ENCODE results near the gene LHX4. TPM values are rescaled to one million over a fixed set of nuclear protein-coding genes. Genes with fewer than 3 reads are reported as not detected.

Gene LHX4
- total and polyA plus RNA-seq, 8 donors: 0.03 to 0.19 (median 0.12) TPM; not detected in 3

DNA sequence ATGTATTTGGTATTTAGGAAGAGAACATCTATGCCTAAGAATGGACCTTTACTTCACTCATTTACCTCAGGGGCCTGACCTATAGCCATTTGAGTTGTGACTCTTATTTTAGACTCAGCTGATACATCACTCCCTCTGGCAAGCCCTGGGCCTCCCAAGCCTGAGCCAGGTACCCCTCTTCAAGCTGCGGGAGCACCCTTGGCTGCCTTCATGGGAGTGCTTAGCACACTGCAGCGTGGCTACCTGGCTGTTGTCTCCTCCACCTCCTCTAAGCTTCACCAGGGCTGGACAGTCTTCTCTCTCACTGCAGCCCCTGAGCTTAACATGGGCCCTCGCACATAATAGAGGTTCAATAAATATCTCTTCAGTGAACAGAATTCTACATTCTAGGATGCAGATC is 23.5 kb upstream of the LHX4 start:
- Histone ChIP-seq H3K4me1 (no peaks in the 10 kb centered on the region), H3K27ac (no peak overlapping the region), H3K4me3 (no peak overlapping the region), H3K9me3 (no peaks in the 10 kb centered on the region), H3K36me3 (no peaks in the 10 kb centered on the region), H3K27me3 (no peaks in the 10 kb centered on the region)
- 91 to 94% methylated on average over 3 of the region's 3 CpGs for WGBS, 2 donors
- intact Hi-C loops (cut with DNase I): no loop called here
- TF ChIP-seq, protein P1, sequence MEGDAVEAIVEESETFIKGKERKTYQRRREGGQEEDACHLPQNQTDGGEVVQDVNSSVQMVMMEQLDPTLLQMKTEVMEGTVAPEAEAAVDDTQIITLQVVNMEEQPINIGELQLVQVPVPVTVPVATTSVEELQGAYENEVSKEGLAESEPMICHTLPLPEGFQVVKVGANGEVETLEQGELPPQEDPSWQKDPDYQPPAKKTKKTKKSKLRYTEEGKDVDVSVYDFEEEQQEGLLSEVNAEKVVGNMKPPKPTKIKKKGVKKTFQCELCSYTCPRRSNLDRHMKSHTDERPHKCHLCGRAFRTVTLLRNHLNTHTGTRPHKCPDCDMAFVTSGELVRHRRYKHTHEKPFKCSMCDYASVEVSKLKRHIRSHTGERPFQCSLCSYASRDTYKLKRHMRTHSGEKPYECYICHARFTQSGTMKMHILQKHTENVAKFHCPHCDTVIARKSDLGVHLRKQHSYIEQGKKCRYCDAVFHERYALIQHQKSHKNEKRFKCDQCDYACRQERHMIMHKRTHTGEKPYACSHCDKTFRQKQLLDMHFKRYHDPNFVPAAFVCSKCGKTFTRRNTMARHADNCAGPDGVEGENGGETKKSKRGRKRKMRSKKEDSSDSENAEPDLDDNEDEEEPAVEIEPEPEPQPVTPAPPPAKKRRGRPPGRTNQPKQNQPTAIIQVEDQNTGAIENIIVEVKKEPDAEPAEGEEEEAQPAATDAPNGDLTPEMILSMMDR (IDR thresholded peaks at IDR 0.05): no peak
- no peak for DNase-seq
- no peak for FAIRE-seq
- ATAC-seq: no peak

DNA sequence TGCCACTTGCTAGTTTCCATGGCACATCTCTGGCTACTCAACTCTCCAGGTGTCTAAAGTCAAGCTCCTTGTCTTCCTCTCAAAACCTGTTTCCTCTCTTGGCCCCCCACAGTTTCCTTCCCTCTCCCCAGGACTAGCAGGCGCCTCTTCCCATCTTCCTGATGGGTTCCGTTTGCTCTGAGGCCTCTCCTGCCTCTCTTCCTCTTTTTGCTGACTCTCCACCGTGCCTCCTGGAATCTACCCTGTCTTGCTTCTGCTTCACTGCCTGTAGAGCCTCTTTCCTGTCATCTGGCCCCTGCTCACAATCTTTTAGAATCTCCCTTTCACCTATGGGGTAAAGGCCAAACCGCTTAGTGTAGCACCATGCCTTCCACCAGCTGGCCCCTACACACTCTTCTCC is 21.8 kb upstream of the LHX4 start:
- no peaks in the 10 kb centered on the region for H3K9me3 ChIP-seq
- no peaks in the 10 kb centered on the region for H3K36me3 ChIP-seq
- H3K27ac ChIP-seq: no peak overlapping the region
- ATAC-seq (no peak), DNase-seq (no peak), FAIRE-seq (no peak)
- TF ChIP-seq, protein P1 (IDR thresholded peaks at IDR 0.05): no peak
- H3K4me3 ChIP-seq: no peak overlapping the region
- H3K27me3 ChIP-seq: no peaks in the 10 kb centered on the region
- intact Hi-C loops (cut with DNase I): no loop called here
- 70 to 79% methylated on average over 4 of the region's 4 CpGs for WGBS, 2 donors
- no peaks in the 10 kb centered on the region for H3K4me1 ChIP-seq

DNA sequence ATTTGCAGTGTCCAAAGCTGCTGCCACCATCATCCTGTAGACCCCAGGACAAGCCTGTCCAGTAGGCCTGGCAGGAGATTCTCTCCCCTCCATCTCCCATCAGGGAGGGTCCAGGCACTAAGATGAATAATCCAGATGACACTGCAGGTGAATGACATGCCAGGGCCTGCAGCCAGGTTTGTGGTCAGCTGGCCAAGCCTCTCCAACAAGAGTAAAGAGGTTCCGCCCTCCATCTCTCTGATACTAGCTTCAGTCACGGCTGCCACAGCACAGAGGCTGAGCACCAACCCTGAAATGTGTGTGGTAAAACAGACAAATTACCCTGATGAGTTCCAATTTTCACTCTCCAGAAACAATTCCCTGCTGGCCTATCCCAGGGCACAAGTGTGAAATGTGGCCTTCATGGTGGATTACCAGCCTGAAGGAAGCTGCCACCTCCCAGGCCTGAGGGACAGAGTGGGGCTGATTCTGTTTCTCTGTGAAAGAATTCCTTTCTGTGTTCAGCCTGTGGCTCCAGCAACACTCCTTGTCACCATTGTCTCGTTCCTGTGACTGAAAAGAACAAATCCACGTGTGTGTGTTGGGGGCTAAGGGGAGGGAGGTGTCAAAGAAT is 19.9 kb upstream of the LHX4 start:
- Histone ChIP-seq H3K27ac (no peak overlapping the region), H3K27me3 (no peaks in the 10 kb centered on the region), H3K4me3 (no peak overlapping the region), H3K36me3 (no peaks in the 10 kb centered on the region), H3K9me3 (no peaks in the 10 kb centered on the region), H3K4me1 (no peaks in the 10 kb centered on the region)
- intact Hi-C loops (cut with DNase I): no loop called here
- no peak for FAIRE-seq
- no peak for DNase-seq
- 45 to 52% methylated on average over 4 of the region's 4 CpGs for WGBS, 2 donors
- TF ChIP-seq, protein P1 (IDR thresholded peaks at IDR 0.05): no peak
- ATAC-seq: no peak

DNA sequence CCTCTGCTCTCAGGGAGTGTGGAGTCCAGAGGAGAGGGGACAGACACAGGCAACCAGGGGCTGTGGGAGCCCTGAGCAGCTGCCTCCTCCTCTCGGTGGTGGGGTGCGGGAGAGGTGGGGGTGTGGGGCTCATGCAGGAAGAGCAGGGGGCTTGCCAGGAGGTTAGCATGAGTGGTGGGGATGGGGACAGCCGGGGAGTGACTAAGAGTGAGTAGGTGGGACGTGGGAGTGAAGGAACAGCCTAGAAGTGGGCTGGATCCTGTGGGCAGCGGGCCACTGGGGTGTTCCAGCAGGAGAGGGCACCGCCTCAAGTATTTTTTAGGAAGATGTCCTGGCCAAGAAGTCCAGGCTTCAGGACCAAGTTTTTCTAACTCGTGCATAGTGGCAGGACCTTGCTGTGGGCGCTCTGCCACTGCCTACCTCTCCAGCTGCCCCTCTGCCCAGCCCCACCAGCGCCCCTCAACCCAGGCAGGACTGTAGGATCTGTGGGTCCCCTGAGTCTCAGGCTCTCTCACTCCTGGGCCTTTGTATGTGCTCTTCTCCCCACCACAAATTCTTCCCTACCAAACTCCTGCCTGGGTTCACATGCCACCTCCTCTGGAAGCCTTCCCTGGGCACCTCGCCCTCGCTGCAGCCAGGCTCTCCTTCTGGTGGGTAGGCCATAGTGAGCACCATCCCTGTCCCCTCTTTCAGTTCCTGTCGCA is 18.8 kb upstream of the LHX4 start:
- Histone ChIP-seq H3K4me1 (no peaks in the 10 kb centered on the region), H3K4me3 (no peak overlapping the region), H3K27me3 (no peaks in the 10 kb centered on the region), H3K27ac (no peak overlapping the region), H3K36me3 (no peaks in the 10 kb centered on the region), H3K9me3 (no peaks in the 10 kb centered on the region)
- TF ChIP-seq, protein P1 (IDR thresholded peaks at IDR 0.05): no peak
- FAIRE-seq: no peak
- no peak for DNase-seq
- intact Hi-C loops (cut with DNase I): no loop called here
- no peak for ATAC-seq
- WGBS, 2 donors: 64 to 77% methylated on average over 12 of the region's 12 CpGs

DNA sequence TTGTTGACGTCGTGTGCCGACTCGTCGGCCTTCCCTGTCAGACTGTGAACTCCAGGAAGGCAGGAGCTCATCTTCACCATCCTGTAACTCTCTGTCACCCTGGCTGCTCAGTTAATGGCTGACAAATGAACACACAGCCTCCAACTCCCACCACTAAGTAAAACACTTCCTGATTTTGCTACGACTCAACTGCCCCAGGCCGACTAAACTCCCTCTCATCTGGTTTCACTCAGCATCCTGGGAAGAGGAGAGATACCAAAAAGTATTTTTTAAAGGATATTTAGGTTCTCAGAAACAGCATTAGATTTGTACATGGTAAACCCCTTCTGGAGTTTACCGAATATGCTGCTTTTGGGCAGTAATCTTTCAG is 18.2 kb upstream of the LHX4 start:
- no peak overlapping the region for H3K4me3 ChIP-seq
- no peaks in the 10 kb centered on the region for H3K9me3 ChIP-seq
- no peaks in the 10 kb centered on the region for H3K27me3 ChIP-seq
- H3K27ac ChIP-seq: no peak overlapping the region
- TF ChIP-seq, protein P1 (IDR thresholded peaks at IDR 0.05): no peak
- DNase-seq (no peak), ATAC-seq (no peak), FAIRE-seq (no peak)
- 50 to 62% methylated on average over 8 of the region's 8 CpGs for WGBS, 2 donors
- no peaks in the 10 kb centered on the region for H3K36me3 ChIP-seq
- H3K4me1 ChIP-seq: no peaks in the 10 kb centered on the region
- intact Hi-C loops (cut with DNase I): no loop called here
